ENCODE measurements around the gene VGLL1. TPM values are rescaled to one million over a fixed set of nuclear protein-coding genes. Genes with fewer than 3 reads are reported as not detected.

The VGLL1 gene
- total and polyA plus RNA-seq, 5 experiments from 2014 or later = not detected

DNA sequence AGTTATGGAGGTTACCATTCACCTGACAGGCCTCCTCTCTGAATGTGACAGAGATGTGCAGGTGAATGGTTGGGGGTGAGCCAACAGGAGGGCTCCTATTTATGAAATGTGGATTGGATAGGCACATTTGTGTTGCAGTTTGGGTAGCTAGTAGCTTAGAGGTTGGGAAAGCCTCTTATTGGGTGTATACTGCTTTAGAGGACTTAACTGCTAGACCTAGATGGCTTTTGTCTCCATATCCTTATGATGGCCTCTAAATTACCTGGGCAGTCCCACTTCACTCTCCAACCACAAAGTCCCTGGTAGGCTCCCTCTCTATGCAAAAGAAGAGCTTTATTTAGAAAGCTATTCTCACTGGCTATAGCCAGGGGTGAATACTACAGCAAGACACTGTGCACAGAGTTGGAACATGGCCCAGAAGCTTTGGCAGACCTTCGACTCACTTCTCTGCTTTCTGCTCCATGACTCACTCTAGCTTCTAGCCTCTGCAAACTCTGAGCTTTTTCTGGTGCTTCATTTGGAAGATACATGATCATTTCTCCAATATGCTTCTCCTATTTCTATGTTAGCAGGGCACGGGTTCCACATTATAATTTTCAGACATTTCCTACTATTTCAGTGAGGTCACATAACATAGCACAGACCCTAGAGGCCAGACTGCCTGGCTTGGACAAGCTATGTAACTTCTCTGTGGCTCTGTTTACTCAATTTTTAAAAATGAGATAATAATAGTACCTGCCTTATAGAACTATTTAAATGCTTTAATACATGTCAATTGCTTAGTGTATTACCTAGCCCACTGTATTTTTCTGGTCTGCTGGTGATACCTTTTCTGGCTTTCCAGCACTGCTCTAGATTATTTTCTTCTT is 6.0 kb upstream of the VGLL1 start:
- H3K27ac Mint-ChIP-seq = no peak overlapping the region
- no peaks in the 10 kb centered on the region for H3K9me3 Mint-ChIP-seq
- DNase-seq = no peak
- POLR2A ChIA-PET = interaction anchor here (0.7 kb wide), 1 partner anchor 29 kb away, joined by 3 read pairs; no protein-coding TSS in a partner anchor
- H3K27me3 Mint-ChIP-seq = peaks cover 0 to 9% (median 0%) of the 10 kb centered on the region in 5 donors
- H3K4me1 Mint-ChIP-seq = peaks cover 6 to 15% (median 8%) of the 10 kb centered on the region in 4 donors
- H3K36me3 Mint-ChIP-seq = peaks cover 0 to 2% (median 0%) of the 10 kb centered on the region in 3 donors
- ATAC-seq = no peak
- no peak overlapping the region for H3K4me3 Mint-ChIP-seq

- DNase-seq (no peak), ATAC-seq (no peak)
- Mint-ChIP-seq H3K4me1 (peaks cover 5 to 6% (median 5%) of the 10 kb centered on the region in 4 donors), H3K9me3 (no peaks in the 10 kb centered on the region), H3K27ac (no peak overlapping the region), H3K36me3 (peaks cover 0 to 2% (median 0%) of the 10 kb centered on the region in 3 donors), H3K4me3 (no peak overlapping the region), H3K27me3 (peaks cover 0 to 17% (median 0%) of the 10 kb centered on the region in 5 donors)
- POLR2A ChIA-PET = interaction anchor here (0.5 kb wide), 1 partner anchor 76 kb away, joined by 6 read pairs; no protein-coding TSS in a partner anchor
These were observed 3.2 kb upstream of the VGLL1 start for GRCh38 chrX:136528645-136529315.

- Mint-ChIP-seq H3K27me3 (peaks cover 0 to 17% (median 0%) of the 10 kb centered on the region in 5 donors), H3K36me3 (no peaks in the 10 kb centered on the region), H3K9me3 (no peaks in the 10 kb centered on the region), H3K4me1 (peaks cover 4 to 6% (median 5%) of the 10 kb centered on the region in 4 donors), H3K27ac (no peak overlapping the region), H3K4me3 (no peak overlapping the region)
- ATAC-seq = no peak
- POLR2A ChIA-PET = interaction anchor here (0.5 kb wide), 1 partner anchor 354 kb away, joined by 3 read pairs; no protein-coding TSS in a partner anchor
- no peak for DNase-seq
These were observed 2.2 kb upstream of the VGLL1 start for GRCh38 chrX:136529795-136530194.

DNA sequence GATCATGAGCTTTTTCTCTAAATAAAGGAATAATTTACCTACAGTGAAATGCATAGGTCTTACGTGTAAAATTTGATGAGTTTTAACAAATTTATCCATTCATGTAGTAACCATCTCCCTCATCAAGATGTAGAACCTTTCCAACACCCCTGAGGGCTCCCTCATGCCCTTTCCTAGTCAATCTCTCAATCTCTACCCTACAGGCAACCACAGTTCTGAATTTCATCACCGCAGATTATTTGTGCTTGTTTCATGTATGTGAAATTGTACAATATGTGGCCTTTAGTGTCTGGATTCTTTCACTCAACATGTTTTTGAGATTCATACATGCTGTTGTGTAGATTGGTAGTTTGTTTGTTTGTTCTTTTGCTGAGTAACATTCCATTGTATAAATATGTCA is 2.1 kb downstream of the VGLL1 start:
- no peak for DNase-seq
- H3K9me3 Mint-ChIP-seq = no peaks in the 10 kb centered on the region
- H3K27me3 Mint-ChIP-seq = peaks cover 0 to 9% (median 0%) of the 10 kb centered on the region in 5 donors
- POLR2A ChIA-PET = no interaction called here
- H3K4me1 Mint-ChIP-seq = peaks cover 2 to 6% (median 4%) of the 10 kb centered on the region in 4 donors
- H3K36me3 Mint-ChIP-seq = no peaks in the 10 kb centered on the region
- ATAC-seq = no peak
- no peak overlapping the region for H3K4me3 Mint-ChIP-seq
- H3K27ac Mint-ChIP-seq = no peak overlapping the region

DNA sequence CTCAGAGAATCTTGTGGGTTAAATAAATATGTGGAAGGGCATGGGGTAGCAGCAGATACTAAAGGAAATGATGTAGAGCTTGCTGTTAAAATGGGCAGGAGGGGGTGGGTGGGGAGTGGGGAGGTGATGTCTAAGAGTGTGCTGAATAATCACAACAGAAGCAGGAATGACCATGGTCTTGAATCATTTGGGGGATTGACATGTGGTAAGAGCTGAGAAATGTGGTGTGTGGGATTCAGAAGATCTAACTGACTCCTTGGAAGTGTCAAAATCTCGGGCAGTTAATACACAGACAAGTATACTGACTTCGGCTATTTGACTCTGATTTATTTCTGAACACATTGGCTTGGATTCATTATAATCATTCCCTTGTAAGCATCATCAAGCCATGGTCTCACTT is 6.8 kb downstream of the VGLL1 start:
- no peak for DNase-seq
- no peaks in the 10 kb centered on the region for H3K27me3 Mint-ChIP-seq
- H3K4me3 Mint-ChIP-seq = no peak overlapping the region
- no peaks in the 10 kb centered on the region for H3K36me3 Mint-ChIP-seq
- no peaks in the 10 kb centered on the region for H3K9me3 Mint-ChIP-seq
- ATAC-seq = no peak
- POLR2A ChIA-PET = no interaction called here
- peaks cover 3 to 24% (median 22%) of the 10 kb centered on the region in 4 donors for H3K4me1 Mint-ChIP-seq
- H3K27ac Mint-ChIP-seq = peak overlapping the region in 1 of 10 donors; percentile 35

DNA sequence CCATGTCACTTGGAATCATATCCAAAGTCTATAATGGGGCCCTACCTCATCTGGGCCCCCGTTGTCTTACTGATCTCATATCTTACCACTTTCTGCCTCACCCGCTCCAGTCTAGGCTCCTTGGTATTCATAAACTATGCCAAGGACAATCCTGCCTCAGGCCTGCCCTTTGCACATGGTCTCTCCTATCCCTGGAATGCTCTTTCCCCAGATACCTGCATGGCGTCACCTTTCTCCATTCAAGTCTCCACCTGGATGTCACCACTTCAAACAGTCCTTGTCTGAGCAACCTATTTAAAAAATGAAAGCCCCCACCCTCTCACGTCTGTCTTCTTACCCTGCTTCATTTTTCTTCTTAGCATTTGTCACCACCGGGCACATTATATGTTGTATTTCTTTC is 8.2 kb downstream of the VGLL1 start:
- Mint-ChIP-seq H3K4me3 (no peak overlapping the region), H3K4me1 (peaks cover 10 to 34% (median 32%) of the 10 kb centered on the region in 4 donors), H3K36me3 (no peaks in the 10 kb centered on the region), H3K27ac (peak overlapping the region in 1 of 10 donors; percentile 6), H3K27me3 (no peaks in the 10 kb centered on the region), H3K9me3 (no peaks in the 10 kb centered on the region)
- DNase-seq = no peak
- POLR2A ChIA-PET = no interaction called here
- no peak for ATAC-seq

DNA sequence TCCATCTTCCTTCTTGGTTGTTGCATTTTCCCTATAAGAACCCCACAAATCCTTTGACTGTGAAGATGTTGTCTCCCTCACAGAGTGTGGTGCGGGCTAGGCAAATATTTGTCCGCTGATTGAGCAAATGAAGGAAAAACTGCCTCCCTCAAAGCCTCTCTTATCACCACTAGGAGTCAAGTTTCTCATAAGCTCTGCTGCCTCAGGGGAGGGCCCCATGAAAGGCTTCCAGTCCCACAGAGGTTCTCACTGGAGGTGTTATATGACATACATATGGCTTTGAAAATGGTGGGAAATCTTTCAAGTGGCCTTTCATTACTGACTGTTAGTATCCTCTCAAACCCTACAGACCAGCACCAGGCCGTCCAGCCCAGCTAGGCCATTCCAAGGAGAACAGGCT is 9.3 kb downstream of the VGLL1 start:
- Mint-ChIP-seq H3K36me3 (no peaks in the 10 kb centered on the region), H3K9me3 (no peaks in the 10 kb centered on the region), H3K4me3 (no peak overlapping the region), H3K4me1 (peaks cover 10 to 44% (median 42%) of the 10 kb centered on the region in 4 donors), H3K27ac (peak overlapping the region in 4 of 10 donors; percentile 13 to 86 (median 44)), H3K27me3 (no peaks in the 10 kb centered on the region)
- DNase-seq (no peak), ATAC-seq (no peak)
- POLR2A ChIA-PET = no interaction called here

- POLR2A ChIA-PET = interaction anchor here (1.4 kb wide), 1 partner anchor 42 kb away, joined by 3 read pairs; no protein-coding TSS in a partner anchor
- H3K9me3 Mint-ChIP-seq = no peaks in the 10 kb centered on the region
- peaks cover 10 to 54% (median 50%) of the 10 kb centered on the region in 4 donors for H3K4me1 Mint-ChIP-seq
- H3K36me3 Mint-ChIP-seq = no peaks in the 10 kb centered on the region
- DNase-seq (peak in 4 of 10 donors; percentile 18 to 55 (median 40)), ATAC-seq (peak; percentile 76 to 79)
- H3K4me3 Mint-ChIP-seq = peak overlapping the region in 8 of 10 donors; percentile 7 to 70 (median 40)
- H3K27ac Mint-ChIP-seq = peak overlapping the region; percentile 46 to 94 (median 78)
- H3K27me3 Mint-ChIP-seq = no peaks in the 10 kb centered on the region
These were observed 10.3 kb downstream of the VGLL1 start for GRCh38 chrX:136542281-136542680.

DNA sequence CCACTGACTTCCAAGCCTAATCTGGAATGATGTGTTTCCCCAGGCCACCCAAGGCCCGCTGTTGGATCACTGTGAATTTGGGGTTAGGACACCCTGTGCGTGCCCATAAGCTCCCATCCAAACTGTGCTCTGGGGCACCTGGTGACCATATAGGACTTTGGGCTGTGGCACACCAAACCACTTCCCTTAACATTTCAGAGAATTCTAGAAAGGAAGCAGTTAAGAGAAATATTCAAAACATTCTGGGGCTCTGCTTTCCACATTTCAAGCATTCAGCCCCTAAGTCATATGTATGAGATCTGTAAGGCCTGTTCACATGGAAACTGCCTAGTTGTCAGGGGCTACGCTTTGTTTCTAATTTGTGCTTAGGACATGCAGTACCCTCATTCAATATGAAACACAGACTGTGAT is 14.4 kb downstream of the VGLL1 start:
- H3K27me3 Mint-ChIP-seq = no peaks in the 10 kb centered on the region
- peak overlapping the region; percentile 66 to 94 (median 85) for H3K27ac Mint-ChIP-seq
- H3K4me1 Mint-ChIP-seq = peaks cover 10 to 56% (median 52%) of the 10 kb centered on the region in 4 donors
- no peaks in the 10 kb centered on the region for H3K36me3 Mint-ChIP-seq
- DNase-seq = peak in 4 of 10 donors; percentile 12 to 53 (median 44)
- peak; percentile 72 to 82 for ATAC-seq
- H3K4me3 Mint-ChIP-seq = peak overlapping the region in 8 of 10 donors; percentile 17 to 52 (median 38)
- no peaks in the 10 kb centered on the region for H3K9me3 Mint-ChIP-seq
- POLR2A ChIA-PET = no interaction called here

- Mint-ChIP-seq H3K36me3 (no peaks in the 10 kb centered on the region), H3K9me3 (no peaks in the 10 kb centered on the region), H3K27ac (peak overlapping the region in 1 of 10 donors; percentile 50), H3K27me3 (no peaks in the 10 kb centered on the region), H3K4me1 (peaks cover 7 to 36% (median 33%) of the 10 kb centered on the region in 4 donors), H3K4me3 (no peak overlapping the region)
- no peak for ATAC-seq
- POLR2A ChIA-PET = no interaction called here
- no peak for DNase-seq
These were observed 17.2 kb downstream of the VGLL1 start for GRCh38 chrX:136549226-136549625.

DNA sequence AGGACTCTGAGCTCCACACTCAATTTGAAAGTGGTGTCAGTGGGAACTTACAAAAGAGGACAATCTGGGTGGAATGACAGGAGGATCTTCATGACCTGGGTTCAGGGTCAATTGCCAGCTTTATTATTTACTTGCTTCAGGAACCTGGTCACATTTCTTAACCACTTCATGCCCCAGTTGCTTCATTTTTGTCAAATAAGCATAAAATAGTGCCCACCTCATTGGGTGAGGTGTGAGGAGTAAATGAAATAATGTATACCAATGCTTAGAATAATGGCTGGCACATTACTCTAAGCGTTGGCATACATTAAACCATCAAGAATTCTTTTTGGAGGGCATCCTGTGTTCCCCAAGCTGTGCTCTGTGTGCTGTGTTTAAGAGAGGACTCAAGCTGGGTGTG is 19.4 kb downstream of the VGLL1 start:
- Mint-ChIP-seq H3K4me3 (no peak overlapping the region), H3K4me1 (peaks cover 0 to 15% (median 13%) of the 10 kb centered on the region in 4 donors), H3K27me3 (no peaks in the 10 kb centered on the region), H3K9me3 (no peaks in the 10 kb centered on the region), H3K27ac (no peak overlapping the region), H3K36me3 (no peaks in the 10 kb centered on the region)
- no peak for DNase-seq
- no peak for ATAC-seq
- POLR2A ChIA-PET = no interaction called here

DNA sequence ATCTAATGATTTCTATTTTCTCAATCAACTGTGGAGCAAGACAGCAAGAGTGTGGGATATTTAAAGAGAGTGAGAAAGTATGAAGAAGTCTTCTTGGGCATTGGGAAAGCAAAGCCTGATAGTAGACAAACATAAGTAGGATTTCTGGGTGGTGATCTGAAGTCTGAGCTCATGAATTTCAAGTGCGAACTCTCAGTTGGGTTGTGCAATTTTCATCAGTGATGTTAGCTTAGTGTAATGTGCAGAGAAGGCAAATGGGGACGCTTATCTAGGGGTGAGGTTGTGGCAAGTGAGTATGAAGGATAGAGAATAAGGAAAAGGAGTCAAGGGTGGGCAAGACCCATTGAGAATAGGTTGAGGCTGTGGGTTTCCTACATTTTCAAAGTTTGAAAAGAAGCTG is 23.7 kb downstream of the VGLL1 start:
- Mint-ChIP-seq H3K36me3 (no peaks in the 10 kb centered on the region), H3K9me3 (no peaks in the 10 kb centered on the region), H3K4me1 (no peaks in the 10 kb centered on the region), H3K4me3 (no peak overlapping the region), H3K27me3 (no peaks in the 10 kb centered on the region), H3K27ac (no peak overlapping the region)
- POLR2A ChIA-PET = no interaction called here
- ATAC-seq (no peak), DNase-seq (no peak)

- H3K9me3 Mint-ChIP-seq = no peaks in the 10 kb centered on the region
- H3K4me3 Mint-ChIP-seq = peak overlapping the region in 1 of 10 donors; percentile 4
- H3K36me3 Mint-ChIP-seq = no peaks in the 10 kb centered on the region
- ATAC-seq (no peak), DNase-seq (peak in 1 of 10 donors; percentile 11)
- H3K4me1 Mint-ChIP-seq = peaks cover 0 to 8% (median 2%) of the 10 kb centered on the region in 4 donors
- H3K27ac Mint-ChIP-seq = no peak overlapping the region
- POLR2A ChIA-PET = no interaction called here
- H3K27me3 Mint-ChIP-seq = no peaks in the 10 kb centered on the region
These were observed 40.0 kb downstream of the VGLL1 start for GRCh38 chrX:136572030-136572429.

Measured in naive thymus-derived CD8-positive, alpha-beta T cell (primary cell).